Glomerular visceral epithelial cell (primary cell): ENCODE measurements around the gene UNC5A.
A peak's percentile ranks its signal among the peaks of the same experiment; 100 is the strongest.

Experiments
- DNase-seq: peaks from one replicate; pipeline ENCODE4 v3.0.0-alpha.2; 2016; ENCODE audit errors: extremely low spot score

UNC5A gene

DNA sequence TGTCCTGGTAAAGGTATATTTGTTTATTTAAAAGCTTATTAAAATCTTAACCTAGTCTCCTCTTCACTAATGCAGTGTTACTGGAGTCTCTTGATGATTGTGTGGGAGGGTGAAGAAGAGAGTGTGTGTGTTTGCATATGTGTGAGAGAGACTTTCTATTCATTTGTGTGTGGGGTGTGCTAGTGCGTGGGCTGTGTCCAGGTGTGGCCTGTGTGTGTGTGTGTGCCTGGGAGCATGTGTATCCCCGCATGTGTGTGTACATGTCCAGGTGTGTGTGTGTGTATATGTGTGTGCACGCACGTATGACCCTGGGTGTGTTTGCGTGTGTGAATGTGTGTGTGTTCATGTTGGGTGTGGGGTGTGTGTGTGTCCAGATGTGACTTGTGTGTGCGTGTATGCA is 10.3 kb upstream of the UNC5A start:
- DNase-seq: no peak

DNA sequence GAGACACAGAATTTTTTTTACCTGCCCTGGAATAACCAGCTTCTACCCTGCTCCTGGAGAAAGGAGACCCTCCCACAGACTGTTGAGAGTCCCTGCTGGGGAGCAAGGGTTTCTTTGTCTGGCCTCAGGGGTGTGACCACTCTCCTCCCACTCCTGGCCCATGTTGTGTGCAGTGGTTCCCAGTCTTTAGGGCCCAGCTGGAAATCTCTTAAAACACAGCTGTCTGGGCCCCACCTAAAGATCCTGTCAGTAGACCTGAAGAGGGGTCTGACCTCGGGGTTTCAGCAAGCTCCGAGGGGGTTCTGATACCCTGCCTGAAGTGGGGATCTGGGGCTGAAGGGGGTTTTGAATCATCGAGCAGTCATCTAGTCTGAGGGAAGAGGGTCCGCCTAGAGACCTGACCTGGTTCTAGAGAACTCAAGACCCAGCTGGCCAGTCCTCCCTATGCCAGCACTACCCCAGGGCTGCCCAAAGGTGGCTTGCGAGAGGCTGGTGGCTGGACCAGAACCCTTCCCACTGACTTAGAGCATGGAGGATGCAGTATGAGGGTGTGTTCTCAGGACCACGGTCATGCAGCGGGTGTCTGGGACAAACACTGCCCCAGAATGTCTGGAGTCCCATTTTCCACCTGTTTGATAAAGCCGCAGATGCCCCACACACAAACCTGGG is 8.1 kb upstream of the UNC5A start:
- DNase-seq: no peak

DNA sequence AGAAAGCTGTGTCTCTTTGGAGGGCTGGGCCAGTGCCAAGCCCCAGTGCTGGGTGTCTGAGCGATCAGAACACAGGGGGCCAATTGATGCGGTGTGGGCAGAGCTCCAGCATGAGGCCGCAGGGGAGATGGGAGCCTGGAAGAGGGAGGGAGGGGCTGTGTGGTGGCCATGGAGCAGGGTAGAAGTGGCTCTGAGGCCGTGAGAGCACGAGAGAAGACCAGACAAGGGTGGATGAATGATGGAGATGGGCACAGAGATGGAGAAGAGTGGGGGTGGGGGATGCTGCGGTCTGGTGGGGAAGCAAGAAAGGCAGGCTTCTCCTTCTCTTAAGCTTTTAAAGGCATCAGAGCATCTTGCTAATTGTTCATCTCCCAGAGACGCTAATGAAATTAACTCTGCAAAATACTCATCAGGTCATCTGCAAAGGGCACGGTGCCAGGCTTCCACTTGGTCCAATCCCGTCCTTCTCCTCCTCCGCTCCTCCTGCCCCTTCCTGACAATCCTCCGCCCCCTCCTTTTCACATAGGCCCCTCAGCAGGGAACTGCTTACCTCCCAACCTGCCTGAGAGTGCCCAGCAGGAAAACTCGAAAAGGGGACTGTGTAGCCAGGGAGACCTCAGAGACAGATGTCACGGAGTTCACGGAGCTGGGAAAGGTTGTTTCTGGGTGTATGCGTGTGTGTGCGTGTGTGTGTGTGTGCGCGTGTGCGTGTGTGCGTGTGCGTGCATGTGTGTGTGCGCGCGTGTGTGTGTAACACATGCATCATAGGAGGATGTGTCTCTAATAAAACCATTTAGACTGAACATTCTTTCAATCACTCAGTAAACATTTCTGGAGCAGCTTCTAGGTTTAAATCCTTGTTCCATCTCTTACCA is 7.1 kb upstream of the UNC5A start:
- DNase-seq: no peak

DNA sequence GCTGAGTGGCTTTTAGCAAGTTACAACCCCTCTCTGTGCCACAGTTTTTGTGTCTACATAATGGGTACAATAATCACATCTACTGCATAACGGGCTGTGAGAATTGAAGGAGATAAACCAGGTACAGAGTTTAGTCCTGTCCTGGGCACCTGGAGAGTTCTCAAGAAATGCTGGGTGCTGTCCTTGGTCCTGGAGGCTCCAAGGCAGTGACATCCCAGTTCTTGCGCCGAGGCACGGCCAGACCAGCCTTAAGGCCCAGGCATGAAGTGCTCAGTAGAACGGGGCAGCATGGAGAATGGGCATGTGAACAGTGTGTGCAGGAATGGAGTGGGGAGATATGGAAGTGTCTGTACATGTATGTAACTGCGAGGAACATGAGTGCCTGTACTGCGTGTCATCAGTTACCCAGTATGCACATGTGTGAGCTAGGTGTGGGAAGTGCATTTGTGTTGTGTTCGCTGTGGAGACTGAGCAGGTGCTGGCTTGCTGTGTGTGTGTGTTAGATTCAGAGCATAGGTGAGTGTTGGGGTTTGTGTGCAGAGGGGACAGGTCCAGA is 6.3 kb upstream of the UNC5A start:
- DNase-seq: no peak

DNA sequence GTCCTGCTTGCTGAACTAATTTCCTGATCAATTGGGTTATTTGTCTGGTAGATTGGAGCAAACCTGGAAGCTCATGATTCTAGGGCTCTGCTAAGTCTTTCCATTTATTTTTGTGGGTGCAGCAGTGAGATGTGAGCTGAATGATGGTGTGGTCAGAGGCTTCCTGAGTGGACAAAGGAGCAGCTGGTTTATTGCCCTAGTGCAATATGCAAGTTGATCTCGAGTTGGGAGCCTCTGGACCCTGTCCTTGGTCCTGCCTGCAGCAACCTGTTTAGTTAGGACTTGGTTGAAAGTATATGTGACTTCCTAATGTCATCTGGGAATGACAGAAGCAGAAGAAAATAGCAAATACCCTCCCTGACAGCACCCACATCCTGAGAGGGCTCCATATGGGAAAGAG is 4.2 kb upstream of the UNC5A start:
- DNase-seq: no peak

DNA sequence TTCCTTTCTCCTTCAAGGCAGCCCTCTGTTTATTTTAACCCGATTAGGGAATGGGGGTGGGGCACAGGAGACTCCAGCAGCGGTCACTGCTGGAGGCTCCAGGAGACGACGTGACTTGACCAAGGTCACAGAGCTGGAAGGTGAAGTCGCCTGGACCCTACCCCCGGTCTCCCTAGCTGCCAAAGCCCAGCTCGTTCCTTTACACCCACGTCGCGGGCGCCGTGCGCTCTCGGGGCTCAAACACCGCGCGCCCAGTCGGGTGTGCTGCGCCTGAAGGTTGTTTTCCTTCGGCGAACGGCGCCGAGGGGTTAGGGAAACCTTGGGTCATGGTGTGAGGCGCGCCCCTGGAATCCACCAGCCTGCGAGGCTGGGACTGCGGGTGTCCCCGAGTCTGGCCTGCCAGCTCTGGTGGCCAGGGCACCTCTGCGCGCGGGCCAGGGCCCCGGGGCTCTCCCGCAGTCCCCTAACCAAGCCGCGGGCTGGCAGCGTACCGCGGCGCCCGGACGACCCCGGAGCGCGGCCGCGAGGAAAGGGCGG is 747 bp upstream of the UNC5A start:
- DNase-seq: no peak

DNA sequence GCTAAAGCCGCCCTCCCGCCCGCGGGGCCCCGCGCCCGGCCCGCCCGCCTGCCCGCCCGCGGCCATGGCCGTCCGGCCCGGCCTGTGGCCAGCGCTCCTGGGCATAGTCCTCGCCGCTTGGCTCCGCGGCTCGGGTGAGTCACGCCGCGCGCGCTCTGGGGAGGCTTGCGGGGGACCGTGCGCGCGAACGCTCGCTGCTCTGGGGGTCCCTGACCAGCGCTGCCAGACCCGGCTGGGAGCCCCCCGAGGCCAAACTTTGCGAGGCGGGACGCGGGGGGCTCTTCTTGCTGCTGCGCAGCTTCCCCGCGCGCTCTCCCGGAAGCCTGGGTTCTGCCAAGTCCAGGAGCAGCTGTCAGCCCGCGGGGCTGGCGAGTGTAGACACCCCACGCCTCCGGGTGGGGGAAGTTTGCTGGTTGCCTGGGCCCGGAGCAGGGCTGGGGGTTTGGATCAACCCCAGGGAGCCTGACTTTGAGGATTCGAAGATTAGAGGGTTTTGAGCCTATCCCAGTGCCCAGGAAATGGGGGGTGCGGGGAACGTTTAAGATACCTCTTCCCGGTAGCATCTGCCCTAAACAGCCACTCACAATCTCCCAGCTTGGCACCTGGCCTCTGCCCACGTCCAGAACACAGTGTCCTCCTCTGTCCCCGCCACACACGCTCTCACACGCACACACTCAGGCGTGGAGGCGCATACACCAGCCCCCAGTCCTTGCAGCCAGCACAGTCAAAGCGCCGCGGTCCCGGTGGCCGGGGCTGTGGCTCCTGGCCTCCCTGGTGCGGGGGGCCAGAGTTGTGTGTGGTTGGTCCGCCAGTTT is 535 bp downstream of the UNC5A start:
- no peak for DNase-seq

DNA sequence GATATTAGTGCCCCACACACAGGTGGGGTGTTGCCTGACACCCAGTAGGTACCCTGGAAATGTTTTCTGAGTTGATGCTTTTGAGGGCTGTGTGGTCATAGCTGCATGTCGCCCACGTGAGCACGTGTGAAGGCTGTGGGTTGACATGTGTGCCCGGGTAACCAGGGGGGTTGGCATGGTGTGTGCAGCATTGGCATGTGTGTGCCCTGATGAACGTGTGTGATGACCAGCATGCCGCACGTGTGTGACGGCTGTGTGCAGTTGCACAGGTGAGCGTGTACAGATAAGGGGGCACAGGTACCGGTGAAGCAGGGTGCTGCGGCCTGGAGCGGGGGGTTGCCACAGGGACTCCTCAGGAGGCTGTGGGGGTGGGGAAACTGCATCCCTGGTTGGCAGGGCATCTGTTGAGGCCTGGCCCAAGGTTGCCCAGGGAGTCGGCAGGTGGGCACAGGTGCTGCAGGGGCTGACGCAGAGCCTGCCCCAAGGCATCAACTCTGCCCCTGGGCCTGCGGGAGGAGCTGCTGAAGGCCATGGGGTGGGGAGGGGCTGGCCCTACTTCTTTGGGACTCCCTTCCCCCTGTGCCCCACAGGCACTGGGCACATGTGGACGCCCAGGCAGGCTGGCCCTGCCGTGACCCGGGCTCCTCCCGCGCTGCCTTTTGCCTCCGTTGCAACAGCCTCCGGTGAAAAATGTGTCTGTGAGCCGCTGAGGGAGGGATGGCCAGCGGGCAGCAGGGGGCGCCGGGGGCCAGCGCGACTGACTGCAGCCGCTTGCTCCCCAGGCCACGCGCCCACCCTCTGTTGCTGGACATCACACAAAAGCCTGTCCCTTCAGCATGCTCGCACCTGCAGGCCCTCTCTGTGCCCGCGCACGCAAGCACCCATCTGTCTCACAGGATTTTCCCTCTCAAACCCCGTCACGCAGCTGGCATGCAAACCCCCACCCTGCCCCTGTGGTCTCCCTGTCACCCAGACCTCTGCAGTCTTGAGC is 2.2 kb downstream of the UNC5A start:
- DNase-seq: peak; percentile 62

DNA sequence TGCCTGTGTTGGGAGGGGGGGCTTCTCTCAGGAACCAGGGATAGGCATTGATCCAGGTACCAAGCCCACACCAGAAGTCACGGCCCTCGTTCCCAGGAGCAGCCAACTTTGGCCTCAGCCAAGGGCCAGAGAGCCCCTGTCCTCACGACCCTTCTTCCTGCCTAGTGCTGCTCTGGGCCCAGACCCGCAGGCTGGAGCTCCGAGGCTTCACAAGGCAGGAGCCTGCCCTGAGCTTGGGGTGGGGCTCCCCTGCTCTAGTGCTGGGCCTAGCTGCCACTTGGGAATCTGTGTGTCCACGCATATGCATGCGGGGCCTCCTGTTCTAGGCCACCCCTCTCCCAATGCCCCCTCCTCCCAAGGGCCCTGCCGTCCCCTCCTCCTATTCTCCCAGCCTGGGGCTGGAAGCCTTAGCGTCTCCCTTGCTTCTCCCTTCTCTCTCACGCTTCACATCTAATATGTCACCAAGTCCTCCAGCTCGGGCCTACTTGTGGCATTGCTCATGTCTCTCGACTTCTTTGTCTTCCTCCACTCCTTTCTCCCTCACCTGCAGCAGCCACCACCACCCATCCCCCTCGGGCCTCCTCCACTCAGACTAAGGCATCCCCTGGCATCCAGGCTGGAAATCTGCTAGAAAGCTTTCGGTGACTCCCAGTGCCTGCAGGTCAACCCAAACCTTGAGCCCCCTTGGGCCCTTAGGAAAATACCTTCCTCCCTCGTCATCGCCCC is 3.4 kb downstream of the UNC5A start:
- no peak for DNase-seq

DNA sequence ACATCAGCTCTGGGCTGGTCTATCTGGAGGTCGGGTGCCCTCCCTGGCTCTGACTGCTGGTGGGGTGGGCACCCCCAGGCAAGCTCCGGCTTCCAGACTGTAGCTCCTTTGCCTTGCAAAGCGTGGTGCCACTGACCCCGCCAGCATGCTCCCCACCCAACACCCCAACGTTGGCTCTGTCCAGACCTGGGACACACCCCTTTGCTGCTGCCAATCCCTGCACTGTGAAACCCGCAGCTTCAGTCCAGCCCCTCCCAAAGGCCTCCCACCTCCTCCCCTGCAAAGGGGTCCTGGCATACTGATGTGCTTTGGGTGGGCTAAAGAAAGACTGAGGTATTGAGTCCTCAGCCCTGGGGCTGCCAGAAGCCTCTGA is 3.9 kb downstream of the UNC5A start:
- no peak for DNase-seq

DNA sequence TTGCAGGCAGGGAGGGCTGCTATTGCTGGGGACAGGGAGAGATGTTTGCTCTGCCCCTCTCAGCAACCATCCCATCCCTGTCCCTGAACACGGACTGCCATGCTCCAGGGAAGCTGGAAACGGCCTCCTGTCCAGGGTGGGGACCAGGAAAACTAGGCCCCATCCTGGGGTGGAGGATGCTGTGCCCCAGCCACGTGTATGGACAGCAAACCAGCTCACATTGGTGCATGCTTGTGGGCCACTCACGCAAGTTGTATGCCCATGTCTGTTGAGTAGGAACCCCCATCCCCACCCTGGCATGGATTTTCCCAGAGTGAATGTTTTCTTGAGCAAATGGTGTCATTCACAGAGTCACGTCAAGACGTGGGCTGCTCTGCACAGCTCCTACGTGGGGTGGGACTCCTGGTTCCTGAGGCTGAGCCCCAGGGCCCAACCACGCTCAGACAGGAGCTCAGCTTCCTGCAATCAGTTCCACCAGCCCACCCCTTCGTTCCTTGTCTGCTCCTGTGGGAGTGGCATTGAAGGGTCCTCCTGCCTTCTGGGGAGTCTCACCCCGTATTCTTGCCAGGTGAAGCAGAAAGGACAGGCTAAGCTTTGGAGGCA is 4.6 kb downstream of the UNC5A start:
- DNase-seq: no peak

DNA sequence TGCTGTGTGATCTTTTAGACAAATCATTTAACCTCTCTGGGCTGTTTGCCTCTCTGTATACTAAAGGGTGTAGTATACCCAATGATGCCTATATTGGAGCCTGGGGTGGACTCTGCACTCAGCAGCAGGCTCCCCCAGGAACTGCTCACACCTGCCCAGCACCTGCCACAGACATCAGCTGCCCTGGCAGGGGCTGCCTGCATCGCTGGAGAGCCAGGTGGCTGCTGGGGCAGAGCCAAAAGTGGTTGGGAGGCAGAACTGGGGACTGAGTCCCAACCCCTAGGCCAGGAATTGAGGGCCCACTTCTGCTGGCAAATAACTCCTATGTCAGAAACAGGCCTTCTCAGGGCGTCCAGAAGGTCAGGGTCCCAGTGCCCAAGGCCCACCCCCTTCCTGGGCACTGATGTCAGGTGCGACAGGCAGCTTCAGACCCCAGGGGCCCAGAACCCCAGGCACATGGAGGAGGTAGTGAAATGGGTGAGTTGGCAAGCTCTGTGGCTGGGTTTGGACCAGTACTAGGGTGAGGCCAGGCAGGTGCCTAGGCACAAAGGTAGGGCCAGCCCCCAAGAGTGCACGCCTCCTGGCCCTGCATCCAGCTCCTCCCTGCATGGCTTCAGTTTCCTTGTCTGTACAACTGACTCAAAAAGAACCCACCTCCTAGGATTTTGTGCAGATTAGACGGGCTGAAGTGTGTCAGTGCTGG is 5.8 kb downstream of the UNC5A start:
- no peak for DNase-seq

DNA sequence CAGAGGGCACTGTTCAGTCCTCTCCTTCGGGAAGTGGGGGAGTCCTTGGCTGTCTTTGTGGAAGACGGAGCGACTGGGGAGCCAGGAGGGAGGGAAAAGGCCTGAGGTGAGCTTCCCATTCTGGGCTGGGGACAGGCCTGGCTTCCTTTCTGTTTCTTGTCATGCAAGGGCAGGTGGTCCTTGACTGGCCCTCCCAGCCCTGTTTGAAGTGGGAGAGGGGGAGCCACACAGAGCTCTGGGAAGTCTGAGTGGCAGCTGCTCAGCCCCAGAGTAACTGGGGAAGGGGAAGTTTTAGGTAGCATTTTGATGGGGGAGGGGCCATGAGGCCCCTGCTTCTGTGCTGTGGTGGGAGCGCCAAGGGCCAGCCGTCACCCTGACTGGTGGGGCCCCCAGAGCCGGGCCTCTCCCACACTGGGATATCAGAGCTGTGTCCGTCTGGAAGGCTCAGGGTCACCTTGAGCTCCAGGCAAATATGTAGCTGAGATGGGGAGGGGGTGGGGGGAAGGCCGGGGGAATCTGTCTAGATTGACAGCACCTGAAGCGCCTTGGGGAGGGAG is 6.5 kb downstream of the UNC5A start:
- DNase-seq: no peak

DNA sequence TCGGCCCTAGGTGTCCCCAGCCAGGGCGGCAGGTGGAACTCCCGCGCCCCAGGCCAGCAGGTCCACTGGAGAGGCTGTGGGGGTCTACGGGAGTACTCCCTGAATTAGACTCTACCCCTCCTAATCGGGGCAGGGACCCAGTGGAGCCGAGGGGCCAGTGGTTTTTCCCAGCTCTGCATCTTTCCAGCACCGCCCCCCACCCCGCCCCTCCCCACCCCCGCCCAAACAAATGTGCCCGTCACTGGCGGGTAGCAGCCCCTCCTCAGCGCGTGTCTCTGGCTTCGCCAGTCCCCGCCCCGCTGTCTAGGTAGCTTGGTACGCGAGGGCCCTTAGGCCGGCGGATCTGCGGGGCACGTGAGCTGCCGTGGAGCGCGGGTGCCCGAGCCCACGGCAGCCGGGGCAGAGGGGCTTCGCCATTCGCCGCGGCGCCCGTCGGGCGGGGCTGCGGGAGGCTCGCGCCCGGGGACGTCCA is 7.0 kb downstream of the UNC5A start:
- no peak for DNase-seq

DNA sequence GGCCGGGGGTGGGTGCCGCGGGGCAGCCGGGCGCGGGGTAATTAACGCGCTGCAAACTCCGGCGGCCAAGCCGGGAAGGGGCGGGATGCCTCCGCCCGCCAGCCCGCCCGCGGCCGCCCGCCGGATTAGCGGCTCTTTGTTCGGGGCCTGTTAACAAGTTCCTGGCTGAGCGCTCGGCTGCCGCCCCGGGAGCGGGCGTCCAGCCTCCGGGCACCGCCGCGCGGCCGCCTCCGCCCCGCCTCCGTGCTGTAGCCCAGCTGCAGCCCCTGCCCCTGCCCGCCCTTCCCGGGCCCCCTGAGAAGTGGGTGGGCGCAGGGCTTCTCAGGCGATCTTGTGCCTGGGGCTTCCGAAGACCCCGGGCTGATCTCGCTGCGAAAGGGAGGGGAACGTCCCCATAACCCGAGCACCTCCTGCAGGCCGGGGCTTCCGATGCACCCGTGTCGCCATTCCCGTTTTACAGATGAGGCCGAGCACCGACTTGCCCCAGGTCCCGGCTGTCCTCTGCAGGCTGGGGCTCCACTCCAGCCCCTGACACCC is 7.5 kb downstream of the UNC5A start:
- peak; percentile 40 for DNase-seq

DNA sequence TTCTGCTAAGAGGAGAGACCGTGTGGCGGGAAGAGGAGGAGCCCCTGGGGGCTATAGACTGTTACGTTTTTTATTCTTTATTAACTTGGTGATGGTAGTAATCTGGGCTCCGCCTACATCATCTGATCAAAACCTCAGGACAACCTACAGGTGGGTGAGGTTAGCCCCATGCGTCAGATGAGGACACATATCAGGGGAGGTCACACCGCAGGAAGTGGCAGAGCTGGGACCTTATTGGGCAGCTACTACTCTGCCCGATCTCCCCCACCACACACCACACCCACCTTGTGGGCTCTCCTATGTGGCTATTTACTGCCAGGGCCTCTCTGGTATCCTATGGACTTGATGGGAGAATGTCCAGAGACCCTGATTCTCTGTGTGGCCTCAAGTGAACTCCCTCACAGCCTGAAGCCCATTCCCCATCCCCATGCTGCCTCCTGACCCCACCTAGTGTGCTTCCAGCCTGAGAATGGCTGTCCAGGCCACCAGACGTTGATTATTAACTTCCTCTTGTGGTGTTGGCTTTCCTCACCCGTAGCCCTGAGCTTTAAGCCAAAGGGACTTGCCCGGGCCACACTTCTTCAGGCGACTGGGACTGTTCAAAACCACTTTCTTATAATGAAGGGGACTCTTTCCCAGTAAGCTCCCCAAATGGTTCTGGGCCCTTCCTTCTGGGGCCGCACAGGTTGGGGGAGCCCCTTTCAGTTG is 8.2 kb downstream of the UNC5A start:
- DNase-seq: peak; percentile 58

DNA sequence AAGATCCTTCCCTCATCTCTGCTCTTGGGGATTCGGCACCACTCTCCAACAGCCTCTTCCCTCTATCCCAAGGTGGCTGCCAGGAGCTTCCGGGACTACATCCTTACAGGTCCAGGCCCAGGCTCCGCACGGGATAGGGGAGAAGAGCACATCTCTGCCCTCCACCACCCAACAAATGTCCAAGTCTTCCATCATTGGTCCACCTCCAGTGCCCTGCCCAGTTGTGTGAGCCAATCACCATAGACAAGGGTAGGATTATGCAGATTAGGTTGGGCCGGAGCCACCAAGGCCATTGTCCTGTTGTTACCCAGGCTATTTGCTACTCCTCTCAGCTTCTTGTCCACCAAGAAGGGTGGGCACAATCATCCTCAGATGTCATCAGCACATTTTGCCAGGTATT is 9.1 kb downstream of the UNC5A start:
- DNase-seq: no peak

DNA sequence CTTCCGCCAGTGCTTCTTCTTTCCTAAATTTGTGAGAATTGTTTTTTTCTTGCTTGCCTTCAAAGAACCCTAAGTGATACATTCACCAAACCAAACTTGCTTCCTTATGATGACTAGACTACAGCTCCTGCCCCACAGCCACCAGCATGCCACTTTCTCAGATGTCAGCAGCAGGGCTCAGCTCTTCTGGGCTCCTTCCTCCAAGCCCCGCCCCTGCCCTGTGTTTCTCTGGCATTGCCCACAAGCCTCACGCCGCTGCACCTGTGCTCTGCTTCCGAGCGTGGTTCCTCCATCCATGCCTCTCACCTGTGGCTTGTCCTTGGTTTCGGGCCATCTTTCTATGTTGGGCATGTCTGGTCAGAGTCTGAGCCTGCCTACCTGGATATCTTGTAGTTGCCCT is 10.6 kb downstream of the UNC5A start:
- no peak for DNase-seq
